CD14-positive monocyte (primary cell): ENCODE measurements around the gene SLC66A2. TPM values are rescaled to one million over a fixed set of nuclear protein-coding genes. Genes with fewer than 3 reads are reported as not detected.

Experiments
- DNase-seq, 3 donors: peaks; one replicate each; pipeline ENCODE4 v3.0.0-alpha.2; 2011 to 2022
- H2AFZ ChIP-seq: 2 replicates; pipeline ENCODE4 v1.6.0; 2012; ENCODE audit warnings: mild to moderate bottlenecking, low read depth, low read length, inconsistent platforms; ENCODE audit not compliant: insufficient read depth, poor library complexity, severe bottlenecking
- H3K27ac ChIP-seq, 2 donors: 1 replicate in 1 of 2; 2 replicates in 1 of 2; pipeline ENCODE4 v1.5.1; 2012 to 2013; ENCODE audit warnings: low read length in 2 of 2, control low read depth in 1 of 2, inconsistent platforms in 1 of 2, low read depth in 1 of 2, mild to moderate bottlenecking in 1 of 2
- H3K27me3 ChIP-seq, 2 donors: one replicate each; pipeline versions ENCODE4 v1.6.0 to v1.6.1; 2011 to 2013; ENCODE audit warnings: low read length in 2 of 2; ENCODE audit not compliant: control insufficient read depth in 2 of 2, insufficient read depth in 2 of 2
- H3K36me3 ChIP-seq, 2 donors: replicated peaks in 1 of 2; 1 replicate in 1 of 2; 2 replicates in 1 of 2; pipeline versions ENCODE4 v1.5.1 to v1.6.1; 2012 to 2013; ENCODE audit warnings: low read length in 2 of 2, control low read depth in 1 of 2, inconsistent platforms in 1 of 2, mild to moderate bottlenecking in 1 of 2; ENCODE audit not compliant: insufficient read depth in 2 of 2, control insufficient read depth in 1 of 2
- H3K4me1 ChIP-seq, 2 donors: 1 replicate in 1 of 2; 2 replicates in 1 of 2; pipeline versions ENCODE4 v1.5.1 to v1.6.1; 2012 to 2013; ENCODE audit warnings: low read length in 2 of 2, control low read depth in 1 of 2, inconsistent platforms in 1 of 2, mild to moderate bottlenecking in 1 of 2, moderate library complexity in 1 of 2; ENCODE audit not compliant: insufficient read depth in 2 of 2, control insufficient read depth in 1 of 2
- H3K4me2 ChIP-seq: replicated peaks from 2 replicates; pipeline ENCODE3; 2012; ENCODE audit warnings: low read length, moderate library complexity, mild to moderate bottlenecking; ENCODE audit not compliant: poor library complexity, severe bottlenecking; ENCODE audit errors: extremely low read depth
- H3K4me3 ChIP-seq, 3 experiments: fragments of 200-600 bp in 1 of 3; sonication (generic) in 1 of 3; replicated peaks in 1 of 3; 1 replicate in 2 of 3; 2 replicates in 1 of 3; pipeline ENCODE4 v1.5.1; 2011 to 2013; ENCODE audit warnings: low read length in 3 of 3, mild to moderate bottlenecking in 3 of 3, control low read depth in 2 of 3, low read depth in 2 of 3, inconsistent platforms in 1 of 3, moderate library complexity in 1 of 3
- H3K79me2 ChIP-seq: 2 replicates; pipeline ENCODE4 v1.6.0; 2012; ENCODE audit warnings: mild to moderate bottlenecking, control low read depth, inconsistent platforms, low read length, moderate library complexity; ENCODE audit not compliant: insufficient read depth
- H3K9ac ChIP-seq: 2 replicates; pipeline ENCODE4 v1.6.0; 2017; ENCODE audit warnings: low read length, mild to moderate bottlenecking; ENCODE audit not compliant: insufficient read depth, poor library complexity, severe bottlenecking
- H3K9me3 ChIP-seq, 2 donors: replicated peaks in 1 of 2; 1 replicate in 1 of 2; 2 replicates in 1 of 2; pipeline versions ENCODE4 v1.5.1 to v1.6.1; 2012 to 2013; ENCODE audit warnings: low read length in 2 of 2, control low read depth in 1 of 2; ENCODE audit not compliant: control insufficient read depth in 1 of 2, insufficient read depth in 1 of 2
- H4K20me1 ChIP-seq: 2 replicates; pipeline ENCODE4 v1.6.0; 2012; ENCODE audit warnings: mild to moderate bottlenecking, low read length, control low read depth, moderate library complexity; ENCODE audit not compliant: insufficient read depth
- H3K27ac Mint-ChIP-seq, 7 donors: one replicate each; pipeline ENCODE4 v1.8.0; 2020; ENCODE audit warnings: mild to moderate bottlenecking in 7 of 7, mixed read lengths in 7 of 7, moderate library complexity in 6 of 7, inconsistent platforms in 2 of 7
- H3K27me3 Mint-ChIP-seq, 3 donors: one replicate each; pipeline ENCODE4 v1.8.0; 2021 to 2022; ENCODE audit warnings: low read depth in 3 of 3, mild to moderate bottlenecking in 3 of 3, mixed read lengths in 3 of 3, moderate library complexity in 3 of 3, inconsistent platforms in 1 of 3
- H3K36me3 Mint-ChIP-seq, 2 donors: one replicate each; pipeline ENCODE4 v1.8.0; 2020; ENCODE audit warnings: mixed read lengths in 2 of 2, inconsistent platforms in 1 of 2, mild to moderate bottlenecking in 1 of 2
- H3K4me1 Mint-ChIP-seq: one replicate; pipeline ENCODE4 v1.8.0; 2020; ENCODE audit warnings: mild to moderate bottlenecking, mixed read lengths
- H3K4me3 Mint-ChIP-seq, 2 donors: one replicate each; pipeline ENCODE4 v1.8.0; 2020; ENCODE audit warnings: mild to moderate bottlenecking in 2 of 2, mixed read lengths in 2 of 2, moderate library complexity in 1 of 2
- H3K9me3 Mint-ChIP-seq, 7 donors: one replicate each; pipeline ENCODE4 v1.8.0; 2020 to 2022; ENCODE audit warnings: mixed read lengths in 7 of 7, mild to moderate bottlenecking in 6 of 7, moderate library complexity in 6 of 7, inconsistent platforms in 2 of 7
- CTCF ChIP-seq: fragments of 200-600 bp; IDR thresholded peaks from one replicate; pipeline ENCODE4 v1.8.0; 2022; ENCODE audit warnings: antibody characterized with exemption, mild to moderate bottlenecking
- WGBS: methylation state at CpG from one replicate; pipeline ENCODE4 v1.1.5; 2013; ENCODE audit warnings: missing lambda C conversion rate; ENCODE audit not compliant: insufficient coverage; 5-methylcytosine and 5-hydroxymethylcytosine counted together
- intact Hi-C, 2 donors: fragments of 100-400 bp; cut with micrococcal nuclease; formaldehyde crosslinking; loops; one replicate each; pipeline versions ENCODE4 v1.15.0 to v1.15.1; 2023
- polyA plus RNA-seq, 3 donors: library from polyadenylated mRNA; depleted of rRNA in 1 of 3; unstranded in 2 of 3; stranded (reverse) in 1 of 3; fragments of 300-500 nt in 2 of 3; fragments of >200 nt in 1 of 3; fragmentation: Illumina TruSeq in 2 of 3; gene quantifications; 1 replicate in 2 of 3; 2 replicates in 1 of 3; pipeline ENCODE4 v1.2.3, GENCODE V29; 2012 to 2021

Gene SLC66A2
- polyA plus RNA-seq, 3 donors: 26.8 to 42.6 (median 33.8) TPM

DNA sequence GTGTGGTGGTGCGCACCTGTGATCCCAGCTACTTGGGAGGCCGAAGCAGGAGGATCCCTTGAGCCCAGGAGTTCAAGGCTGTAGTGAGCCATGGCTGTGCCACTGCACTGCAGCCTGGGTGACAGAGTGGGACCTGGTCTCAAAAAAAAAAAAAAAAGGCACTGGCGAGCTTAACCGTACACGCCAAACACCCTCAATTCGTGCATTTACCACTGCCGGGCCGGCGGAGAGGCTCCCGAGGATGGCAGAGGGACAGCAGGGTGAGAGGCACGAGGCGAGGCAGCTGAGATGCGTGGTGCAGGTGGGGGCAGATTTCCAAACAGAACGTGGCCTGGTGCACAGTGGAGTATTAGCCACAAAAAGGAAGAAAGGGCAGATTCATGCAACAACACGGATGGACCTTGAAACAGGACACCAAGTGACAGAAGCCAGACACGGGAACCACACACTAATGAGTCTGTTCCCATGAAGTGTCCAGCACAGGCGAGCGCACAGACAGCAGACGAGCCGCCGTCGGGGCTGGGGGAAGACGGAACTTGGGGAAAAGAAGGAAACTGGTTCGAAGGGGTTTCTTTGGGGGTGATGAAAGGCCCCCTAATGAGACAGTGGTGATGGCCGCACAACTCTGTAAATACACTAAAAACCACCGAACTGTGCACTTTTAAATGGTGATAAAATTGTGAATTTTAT, 27.4 kb downstream of the SLC66A2 start:
- peaks cover 57% of the 10 kb centered on the region for H4K20me1 ChIP-seq
- H3K27ac Mint-ChIP-seq: no peak overlapping the region
- H3K4me1 ChIP-seq: no peaks in the 10 kb centered on the region
- no peak overlapping the region for H2AFZ ChIP-seq
- H3K9me3 Mint-ChIP-seq: peaks cover 42 to 58% (median 50%) of the 10 kb centered on the region in 7 donors
- DNase-seq: no peak
- H3K79me2 ChIP-seq: peaks cover 50% of the 10 kb centered on the region
- H3K4me1 Mint-ChIP-seq: no peaks in the 10 kb centered on the region
- no peak overlapping the region for H3K27ac ChIP-seq
- H3K4me3 Mint-ChIP-seq: no peak overlapping the region
- H3K36me3 Mint-ChIP-seq: peaks cover 64 to 78% of the 10 kb centered on the region in 2 donors
- no peak overlapping the region for H3K4me3 ChIP-seq
- WGBS: 94% methylated on average over 21 of the region's 26 CpGs
- intact Hi-C loops: no loop called here
- peaks cover 40 to 64% of the 10 kb centered on the region in 2 donors for H3K9me3 ChIP-seq
- H3K9ac ChIP-seq: no peak overlapping the region
- no peak for TF ChIP-seq CTCF
- H3K4me2 ChIP-seq: no peak overlapping the region
- peaks cover 49 to 76% of the 10 kb centered on the region in 2 donors for H3K36me3 ChIP-seq
- H3K27me3 Mint-ChIP-seq: peaks cover 0 to 1% (median 0%) of the 10 kb centered on the region in 3 donors
- no peaks in the 10 kb centered on the region for H3K27me3 ChIP-seq

- peaks cover 39 to 55% (median 50%) of the 10 kb centered on the region in 7 donors for H3K9me3 Mint-ChIP-seq
- H3K27me3 Mint-ChIP-seq: peaks cover 0 to 1% (median 0%) of the 10 kb centered on the region in 3 donors
- H3K4me3 ChIP-seq: no peak overlapping the region
- H3K36me3 Mint-ChIP-seq: peaks cover 62 to 77% of the 10 kb centered on the region in 2 donors
- H3K27ac ChIP-seq: no peak overlapping the region
- H3K4me3 Mint-ChIP-seq: no peak overlapping the region
- no peak overlapping the region for H3K9ac ChIP-seq
- H3K79me2 ChIP-seq: peaks cover 50% of the 10 kb centered on the region
- H4K20me1 ChIP-seq: peaks cover 46% of the 10 kb centered on the region
- DNase-seq: no peak
- H3K27ac Mint-ChIP-seq: peak overlapping the region in 1 of 7 donors; percentile 40
- 100% methylated on average over 2 of the region's 17 CpGs for WGBS
- H3K4me1 ChIP-seq: no peaks in the 10 kb centered on the region
- H3K27me3 ChIP-seq: no peaks in the 10 kb centered on the region
- TF ChIP-seq CTCF: no peak
- no peaks in the 10 kb centered on the region for H3K4me1 Mint-ChIP-seq
- intact Hi-C loops: no loop called here
- H3K4me2 ChIP-seq: no peak overlapping the region
- no peak overlapping the region for H2AFZ ChIP-seq
- peaks cover 48 to 76% of the 10 kb centered on the region in 2 donors for H3K36me3 ChIP-seq
- peaks cover 40 to 64% of the 10 kb centered on the region in 2 donors for H3K9me3 ChIP-seq
These were observed 28.5 kb downstream of the SLC66A2 start for GRCh38 chr18:79922971-79923411.
